HCT116 (cell line): ENCODE measurements around the gene ENTPD6. TPM values are rescaled to one million over a fixed set of nuclear protein-coding genes. Genes with fewer than 3 reads are reported as not detected.

Experiments
- ATAC-seq: fragments of 200-7000 bp; cut with Tn5 transposase; 2 replicates; pipeline ENCODE4 v1.9.1; 2020; ENCODE audit warnings: mild to moderate bottlenecking, moderate library complexity
- BruUV-seq: library from RNA; stranded (reverse); fragments of 400-500 nt; replicated peaks from 2 replicates; lab custom pipeline; 2021; lab: Mats Ljungman, UMichigan
- CTCF ChIA-PET: fragments of 300-600 bp; sonication (Branson Sonifier 250); formaldehyde crosslinking; loops from one replicate; lab custom pipeline; 2021; ENCODE audit warnings: antibody characterized with exemption; lab: Charles Lee
- POLR2A ChIA-PET: fragments of 300-600, 350-600 bp; sonication (Branson Sonifier 250); formaldehyde crosslinking; loops from one replicate; lab custom pipeline; 2021; ENCODE audit warnings: antibody characterized with exemption; lab: Charles Lee
- RAD21 ChIA-PET, 2 experiments: fragments of 300-600 bp; sonication (Branson Sonifier 250); formaldehyde crosslinking; loops; one replicate each; lab custom pipeline; 2023; ENCODE audit warnings: low total read pairs in 2 of 2; ENCODE audit not compliant: uncharacterized antibody in 2 of 2, unreplicated experiment in 2 of 2, low non-redundant PET in 1 of 2; lab: Charles Lee
- DNase-seq: peaks from one replicate; pipeline ENCODE4 v3.0.0-alpha.2; 2010; ENCODE audit warnings: low read depth, low spot score
- H2AFZ ChIP-seq: fragments of 200-600 bp; shearing (Covaris generic), sonication (generic); 2 replicates; pipeline ENCODE4 v1.6.1; 2017; ENCODE audit warnings: low read depth, mixed run types, mixed read lengths, antibody characterized with exemption, low read length; ENCODE audit not compliant: poor library complexity, severe bottlenecking
- H3K27ac ChIP-seq: 2 replicates; pipeline ENCODE4 v1.5.1; 2012; ENCODE audit warnings: low read depth, low read length
- H3K27me3 ChIP-seq: fragments of 200-600 bp; sonication (generic); 2 replicates; pipeline ENCODE4 v1.6.1; 2016; ENCODE audit warnings: mixed run types, low read length, mixed read lengths; ENCODE audit not compliant: insufficient read depth
- H3K36me3 ChIP-seq, 2 experiments: fragments of 200-500 bp in 1 of 2; fragments of 200-600 bp in 1 of 2; sonication (Bioruptor generic) in 1 of 2; sonication (generic) in 1 of 2; 2 replicates each; pipeline versions ENCODE4 v1.5.1 to v1.6.1; 2014 to 2016; ENCODE audit warnings: low read length in 2 of 2, inconsistent platforms in 1 of 2, mixed read lengths in 1 of 2, mixed run types in 1 of 2; ENCODE audit not compliant: insufficient read depth in 2 of 2, control insufficient read depth in 1 of 2
- H3K4me1 ChIP-seq, 2 experiments: fragments of 200-600 bp in 1 of 2; sonication (generic) in 1 of 2; 2 replicates each; pipeline versions ENCODE4 v1.5.1 to v1.6.1; 2012 to 2017; ENCODE audit warnings: low read length in 2 of 2, inconsistent platforms in 1 of 2, mild to moderate bottlenecking in 1 of 2, mixed read lengths in 1 of 2, mixed run types in 1 of 2, moderate library complexity in 1 of 2; ENCODE audit not compliant: insufficient read depth in 2 of 2, control insufficient read depth in 1 of 2
- H3K4me2 ChIP-seq: fragments of 200-600 bp; sonication (generic); 2 replicates; pipeline ENCODE4 v1.6.1; 2017; ENCODE audit warnings: mixed run types, low read length, mixed read lengths
- H3K4me3 ChIP-seq, 2 experiments: fragments of 200-600 bp in 1 of 2; sonication (generic) in 1 of 2; replicated peaks in 1 of 2; 2 replicates each; pipeline ENCODE4 v1.5.1; 2011 to 2016; ENCODE audit warnings: low read length in 2 of 2, control low read depth in 1 of 2, low read depth in 1 of 2, mild to moderate bottlenecking in 1 of 2, mixed read lengths in 1 of 2, mixed run types in 1 of 2
- H3K79me2 ChIP-seq: fragments of 200-600 bp; sonication (generic); 2 replicates; pipeline ENCODE4 v1.6.1; 2017; ENCODE audit warnings: mild to moderate bottlenecking, mixed run types, low read length, moderate library complexity, mixed read lengths; ENCODE audit not compliant: insufficient read depth
- H3K9ac ChIP-seq: fragments of 200-600 bp; sonication (generic); 2 replicates; pipeline ENCODE4 v1.6.1; 2016; ENCODE audit warnings: low read length, mixed read lengths
- H3K9me2 ChIP-seq: fragments of 200-600 bp; sonication (generic), shearing (Covaris generic); 2 replicates; pipeline ENCODE4 v1.6.1; 2017; ENCODE audit warnings: mixed run types, mild to moderate bottlenecking, moderate library complexity; ENCODE audit not compliant: insufficient read depth
- H3K9me3 ChIP-seq, 2 experiments: fragments of 200-500 bp in 1 of 2; fragments of 200-600 bp in 1 of 2; sonication (Bioruptor generic) in 1 of 2; sonication (generic) in 1 of 2; 2 replicates each; pipeline ENCODE4 v1.6.1; 2014 to 2017; ENCODE audit warnings: low read length in 2 of 2, mixed read lengths in 2 of 2, inconsistent platforms in 1 of 2, low read depth in 1 of 2, mild to moderate bottlenecking in 1 of 2, mixed run types in 1 of 2, moderate library complexity in 1 of 2; ENCODE audit not compliant: control insufficient read depth in 1 of 2, insufficient read depth in 1 of 2
- H4K20me1 ChIP-seq: fragments of 200-600 bp; sonication (generic), shearing (Covaris generic); 2 replicates; pipeline ENCODE4 v1.6.1; 2017; ENCODE audit warnings: mixed run types, mild to moderate bottlenecking, moderate library complexity; ENCODE audit not compliant: insufficient read depth
- CBX3 ChIP-seq: IDR thresholded peaks from 2 replicates; pipeline ENCODE4 v1.6.1; 2012; ENCODE audit warnings: low read depth
- CEBPB ChIP-seq: IDR thresholded peaks from 2 replicates; pipeline ENCODE4 v1.6.1; 2012; ENCODE audit warnings: low read depth
- CTCF ChIP-seq, 3 experiments: fragments of 200-600 bp in 1 of 3; sonication (generic) in 1 of 3; IDR thresholded peaks in 2 of 3; conservative IDR thresholded peaks in 1 of 3; 2 replicates each; pipeline ENCODE4 v1.5.1; 2012 to 2017; ENCODE audit warnings: low read depth in 2 of 3, low read length in 2 of 3, antibody characterized with exemption in 1 of 3, borderline replicate concordance in 1 of 3, control low read depth in 1 of 3, mild to moderate bottlenecking in 1 of 3, mixed read lengths in 1 of 3, mixed run types in 1 of 3, moderate library complexity in 1 of 3; ENCODE audit not compliant: insufficient read depth in 1 of 3
- EGR1 ChIP-seq: IDR thresholded peaks from 2 replicates; pipeline ENCODE4 v1.6.1; 2012; ENCODE audit warnings: low read depth
- EZH2 ChIP-seq: fragments of 200-600 bp; sonication (generic); IDR thresholded peaks from 2 replicates; pipeline ENCODE4 v1.6.1; 2017; ENCODE audit warnings: antibody characterized with exemption, mixed run types
- EZH2phosphoT487 ChIP-seq: fragments of 200-600 bp; IDR thresholded peaks from 2 replicates; pipeline ENCODE4 v1.6.1; 2018; ENCODE audit warnings: antibody characterized with exemption, borderline replicate concordance
- FOSL1 ChIP-seq: IDR thresholded peaks from 2 replicates; pipeline ENCODE4 v1.6.1; 2012; ENCODE audit warnings: low read depth
- JUND ChIP-seq: IDR thresholded peaks from 2 replicates; pipeline ENCODE4 v1.6.1; 2012
- POLR2AphosphoS5 ChIP-seq: IDR thresholded peaks from 2 replicates; pipeline ENCODE4 v1.6.1; 2011; ENCODE audit warnings: mild to moderate bottlenecking, low read depth, low read length, moderate library complexity
- RAD21 ChIP-seq: IDR thresholded peaks from 2 replicates; pipeline ENCODE4 v1.6.1; 2012; ENCODE audit warnings: low read depth, mild to moderate bottlenecking
- SIN3A ChIP-seq: IDR thresholded peaks from 2 replicates; pipeline ENCODE4 v1.6.1; 2012; ENCODE audit warnings: low read depth
- SP1 ChIP-seq: IDR thresholded peaks from 2 replicates; pipeline ENCODE4 v1.6.1; 2012; ENCODE audit warnings: low read depth
- SRF ChIP-seq: IDR thresholded peaks from 2 replicates; pipeline ENCODE4 v1.6.1; 2012; ENCODE audit warnings: low read depth
- TCF7L2 ChIP-seq: IDR thresholded peaks from 2 replicates; pipeline ENCODE4 v1.7.0; 2011; ENCODE audit warnings: borderline replicate concordance, inconsistent platforms; ENCODE audit not compliant: insufficient read depth, insufficient read length; ENCODE audit errors: extremely low read depth
- YY1 ChIP-seq: IDR thresholded peaks from 2 replicates; pipeline ENCODE4 v1.6.1; 2011; ENCODE audit warnings: low read length, low read depth, moderate library complexity, mild to moderate bottlenecking; ENCODE audit not compliant: insufficient replicate concordance; ENCODE audit errors: extremely low read depth
- ZNF274 ChIP-seq: fragments of 200-500 bp; sonication (Bioruptor generic); IDR thresholded peaks from 2 replicates; pipeline ENCODE4 v1.6.1; 2014; ENCODE audit warnings: mild to moderate bottlenecking, low read depth, low read length, inconsistent platforms
- intact Hi-C: fragments of 100-400 bp; cut with micrococcal nuclease; formaldehyde crosslinking; loops from 2 replicates; pipeline ENCODE4 v1.10.0; 2022
- total RNA-seq: library from RNA; stranded (reverse); gene quantifications from one replicate; pipeline ENCODE4 v1.2.1, GENCODE V29; 2021; ENCODE audit not compliant: unreplicated experiment
- TF ChIP-seq, protein P1 (sequence below): IDR thresholded peaks from 2 replicates; pipeline ENCODE4 v1.6.1; 2012
- TF ChIP-seq, protein P2 (sequence below): IDR thresholded peaks from 2 replicates; pipeline ENCODE4 v1.6.1; 2012

Gene ENTPD6
- total RNA-seq, 1 experiment from 2014 or later, result 89.2 TPM

DNA sequence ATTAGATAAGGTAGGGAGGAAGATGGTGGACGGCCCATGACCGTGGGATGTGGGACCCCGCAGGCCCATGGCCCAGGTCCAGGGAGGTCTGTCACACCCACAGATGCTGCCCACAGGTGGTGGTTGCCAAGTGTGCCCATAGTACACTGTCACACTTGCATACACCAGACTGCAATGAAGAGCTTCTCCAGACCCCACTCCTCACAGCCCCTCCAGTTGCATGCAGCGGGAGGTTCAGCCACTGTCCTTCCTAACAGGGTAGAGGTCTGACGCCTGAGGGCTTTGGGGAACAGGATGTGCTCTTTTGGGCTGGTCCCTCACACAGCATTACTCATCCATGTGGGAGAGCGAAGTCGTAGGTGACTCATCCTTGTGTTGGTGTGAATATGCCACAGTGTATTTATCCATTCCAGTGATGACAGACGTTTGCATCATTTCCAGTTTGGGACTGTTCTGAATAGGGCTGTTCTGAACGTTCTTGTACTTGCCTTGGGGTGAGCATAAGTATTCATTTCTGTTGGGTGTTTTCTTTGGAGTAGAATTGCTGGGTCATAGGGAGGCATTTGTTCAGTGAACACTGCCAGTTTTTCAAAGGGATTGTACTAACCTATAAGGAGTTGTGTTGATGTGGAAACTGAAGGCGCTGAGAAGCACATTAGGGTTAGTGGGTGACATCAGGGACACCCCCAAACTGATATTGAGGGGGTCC is 42.3 kb downstream of the ENTPD6 start:
- Histone ChIP-seq H2AFZ (peak overlapping the region; percentile 28), H3K9me2 (no peaks in the 10 kb centered on the region), H3K4me1 (peaks cover 39 to 67% of the 10 kb centered on the region in 2 experiments), H3K79me2 (no peaks in the 10 kb centered on the region), H3K36me3 (no peaks in the 10 kb centered on the region), H3K9me3 (no peaks in the 10 kb centered on the region), H3K4me2 (peak overlapping the region; percentile 83), H3K27ac (peak overlapping the region; percentile 60), H3K9ac (peak overlapping the region; percentile 36), H3K4me3 (peak overlapping the region; percentile 12 to 42), H3K27me3 (no peaks in the 10 kb centered on the region), H4K20me1 (no peaks in the 10 kb centered on the region)
- ChIA-PET CTCF (interaction anchor here (2.3 kb wide), 1 partner anchor 9 kb away, joined by 14 read pairs; the partner anchor contains the start of gene PYGB), RAD21 (no interaction called here), POLR2A (interaction anchor here (1.3 to 1.9 kb wide), 2 partner anchors 10 to 12 kb away, joined by 4 to 9 read pairs; partner anchors contain the start of gene PYGB)
- TF ChIP-seq CBX3 (peak; percentile 83; the same call in 1 of the 2 replicates), SRF (peak; percentile 96), TCF7L2 (peak; percentile 59), EGR1 (0 out of 2 replicates have a peak, but pooled peaks have one; percentile 44), EZH2 (no peak), YY1 (peak; percentile 16), CEBPB (peak; percentile 98), EZH2phosphoT487 (no peak), SIN3A (peak; percentile 78), CTCF (IDR thresholded peaks at IDR 0.05 in 2 of 3, conservative IDR thresholded peaks at IDR 0.05 in 1 of 3; ENCODE audit: borderline replicate concordance in 1 of 3, insufficient read depth in 1 of 3, low read depth in 2 of 3, low read length in 2 of 3) (no peak), JUND (peak; percentile 99), SP1 (peak; percentile 97), ZNF274 (no peak), RAD21 (peak; percentile 30), FOSL1 (peak; percentile 98), POLR2AphosphoS5 (peak; percentile 73)
- TF ChIP-seq, protein P1, sequence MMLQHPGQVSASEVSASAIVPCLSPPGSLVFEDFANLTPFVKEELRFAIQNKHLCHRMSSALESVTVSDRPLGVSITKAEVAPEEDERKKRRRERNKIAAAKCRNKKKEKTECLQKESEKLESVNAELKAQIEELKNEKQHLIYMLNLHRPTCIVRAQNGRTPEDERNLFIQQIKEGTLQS, result no peak; the same call in 1 of the 2 replicates
- TF ChIP-seq, protein P2, sequence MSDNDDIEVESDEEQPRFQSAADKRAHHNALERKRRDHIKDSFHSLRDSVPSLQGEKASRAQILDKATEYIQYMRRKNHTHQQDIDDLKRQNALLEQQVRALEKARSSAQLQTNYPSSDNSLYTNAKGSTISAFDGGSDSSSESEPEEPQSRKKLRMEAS, result peak; percentile 85
- no TSS peak for BruUV-seq
- ATAC-seq (peak; percentile 91), DNase-seq (peak; percentile 94)
- intact Hi-C loops, result loop anchor here (1.0 kb wide), 1 partner anchor 14 kb away; no protein-coding TSS in a partner anchor
